ENCODE data around the gene EPX. TPM values are rescaled to one million over a fixed set of nuclear protein-coding genes. Genes with fewer than 3 reads are reported as not detected.

EPX gene
- total and polyA plus RNA-seq, 8 donors, result 0.18 TPM; not detected in 7

DNA sequence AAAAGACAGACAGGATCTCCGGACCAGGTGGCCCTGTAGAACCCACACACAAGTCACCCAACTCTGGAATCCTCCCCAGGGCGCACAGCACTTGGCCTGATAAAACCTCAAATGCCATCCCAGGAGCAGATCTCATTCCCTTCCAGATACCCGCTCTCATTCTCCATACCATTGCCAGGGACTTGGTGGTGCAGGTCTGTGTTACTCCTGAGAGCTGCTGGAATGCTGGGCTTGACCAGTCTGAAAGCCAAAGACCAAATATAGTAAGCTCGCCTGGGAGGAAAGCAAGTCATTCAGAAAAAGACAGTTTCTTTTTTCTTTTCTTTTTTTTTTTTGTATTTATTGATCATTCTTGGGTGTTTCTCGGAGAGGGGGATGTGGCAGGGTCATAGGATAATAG lies 15.8 kb downstream of the EPX start:
- Histone ChIP-seq H3K9me3 (no peaks in the 10 kb centered on the region), H3K27ac (no peak overlapping the region), H3K4me3 (no peak overlapping the region), H3K36me3 (peaks cover 19 to 92% (median 87%) of the 10 kb centered on the region in 4 donors), H3K27me3 (no peaks in the 10 kb centered on the region), H3K4me1 (no peaks in the 10 kb centered on the region)
- intact Hi-C loops (cut with DNase I; ENCODE audit: low total_unique reads), result no loop called here
- 92 to 94% (median 92%) methylated on average over 5 of the region's 5 CpGs for WGBS, 5 donors
- DNase-seq, result no peak
- TF ChIP-seq POLR2AphosphoS5 (IDR thresholded peaks at IDR 0.05) (no peak), EP300 (IDR thresholded peaks at IDR 0.05) (no peak), POLR2A (IDR thresholded peaks at IDR 0.05) (no peak)
- TF ChIP-seq, protein P1, sequence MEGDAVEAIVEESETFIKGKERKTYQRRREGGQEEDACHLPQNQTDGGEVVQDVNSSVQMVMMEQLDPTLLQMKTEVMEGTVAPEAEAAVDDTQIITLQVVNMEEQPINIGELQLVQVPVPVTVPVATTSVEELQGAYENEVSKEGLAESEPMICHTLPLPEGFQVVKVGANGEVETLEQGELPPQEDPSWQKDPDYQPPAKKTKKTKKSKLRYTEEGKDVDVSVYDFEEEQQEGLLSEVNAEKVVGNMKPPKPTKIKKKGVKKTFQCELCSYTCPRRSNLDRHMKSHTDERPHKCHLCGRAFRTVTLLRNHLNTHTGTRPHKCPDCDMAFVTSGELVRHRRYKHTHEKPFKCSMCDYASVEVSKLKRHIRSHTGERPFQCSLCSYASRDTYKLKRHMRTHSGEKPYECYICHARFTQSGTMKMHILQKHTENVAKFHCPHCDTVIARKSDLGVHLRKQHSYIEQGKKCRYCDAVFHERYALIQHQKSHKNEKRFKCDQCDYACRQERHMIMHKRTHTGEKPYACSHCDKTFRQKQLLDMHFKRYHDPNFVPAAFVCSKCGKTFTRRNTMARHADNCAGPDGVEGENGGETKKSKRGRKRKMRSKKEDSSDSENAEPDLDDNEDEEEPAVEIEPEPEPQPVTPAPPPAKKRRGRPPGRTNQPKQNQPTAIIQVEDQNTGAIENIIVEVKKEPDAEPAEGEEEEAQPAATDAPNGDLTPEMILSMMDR (IDR thresholded peaks at IDR 0.05), result no peak

DNA sequence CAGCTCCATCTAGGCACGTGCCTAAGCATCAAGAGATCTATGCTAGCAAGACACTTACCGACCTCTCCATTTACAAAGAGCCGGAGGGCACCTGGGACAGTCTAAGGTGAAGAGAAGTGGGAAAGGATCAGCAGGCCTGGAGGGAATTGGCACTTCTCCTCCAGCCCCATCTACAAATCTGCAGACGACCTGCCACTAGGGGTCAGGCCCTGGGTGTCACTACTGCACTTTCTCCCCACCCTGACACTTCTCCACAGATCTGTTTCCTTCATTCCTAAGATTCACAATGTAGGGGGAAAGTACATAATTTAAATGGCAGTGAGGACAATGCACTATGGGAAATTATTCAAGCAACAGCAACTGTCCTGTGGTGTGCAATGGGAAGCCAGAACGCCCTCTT lies 18.4 kb downstream of the EPX start:
- Histone ChIP-seq H3K36me3 (peaks cover 24 to 100% (median 99%) of the 10 kb centered on the region in 4 donors), H3K27me3 (no peaks in the 10 kb centered on the region), H3K4me3 (no peak overlapping the region), H3K9me3 (no peaks in the 10 kb centered on the region), H3K27ac (no peak overlapping the region), H3K4me1 (no peaks in the 10 kb centered on the region)
- TF ChIP-seq EP300 (IDR thresholded peaks at IDR 0.05) (no peak), POLR2AphosphoS5 (IDR thresholded peaks at IDR 0.05) (no peak), POLR2A (IDR thresholded peaks at IDR 0.05) (no peak)
- TF ChIP-seq, protein P1 (IDR thresholded peaks at IDR 0.05), result no peak
- WGBS, 5 donors, result 80 to 87% (median 83%) methylated on average over 5 of the region's 5 CpGs
- intact Hi-C loops (cut with DNase I; ENCODE audit: low total_unique reads), result no loop called here
- no peak for DNase-seq

DNA sequence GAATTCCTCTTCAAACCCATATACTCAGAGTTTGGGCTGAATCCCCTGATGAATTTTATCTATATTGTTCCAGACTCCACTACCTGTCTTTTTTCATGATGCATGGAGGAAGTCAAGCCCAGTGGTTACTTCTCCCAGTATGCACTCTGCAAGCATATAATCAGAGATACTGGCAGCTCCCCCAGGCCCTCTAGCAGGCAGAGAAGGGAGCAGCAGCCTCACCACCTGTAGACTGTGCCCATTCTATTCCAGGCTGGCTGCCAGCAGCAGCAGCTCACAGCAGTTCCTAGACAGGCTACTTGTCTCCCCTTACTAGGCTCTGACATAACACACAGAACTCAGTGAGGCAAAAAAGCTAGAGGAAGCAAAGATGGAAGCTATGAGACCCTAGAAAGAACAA lies 23.2 kb downstream of the EPX start:
- DNase-seq, result no peak
- Histone ChIP-seq H3K27ac (no peak overlapping the region), H3K36me3 (peaks cover 23 to 62% (median 59%) of the 10 kb centered on the region in 4 donors), H3K4me3 (no peak overlapping the region), H3K4me1 (peaks cover 0 to 16% (median 10%) of the 10 kb centered on the region in 4 donors), H3K27me3 (no peaks in the 10 kb centered on the region), H3K9me3 (no peaks in the 10 kb centered on the region)
- TF ChIP-seq POLR2AphosphoS5 (IDR thresholded peaks at IDR 0.05) (no peak), POLR2A (IDR thresholded peaks at IDR 0.05) (no peak), EP300 (IDR thresholded peaks at IDR 0.05) (no peak)
- TF ChIP-seq, protein P1 (IDR thresholded peaks at IDR 0.05), result no peak
- intact Hi-C loops (cut with DNase I; ENCODE audit: low total_unique reads), result no loop called here

DNA sequence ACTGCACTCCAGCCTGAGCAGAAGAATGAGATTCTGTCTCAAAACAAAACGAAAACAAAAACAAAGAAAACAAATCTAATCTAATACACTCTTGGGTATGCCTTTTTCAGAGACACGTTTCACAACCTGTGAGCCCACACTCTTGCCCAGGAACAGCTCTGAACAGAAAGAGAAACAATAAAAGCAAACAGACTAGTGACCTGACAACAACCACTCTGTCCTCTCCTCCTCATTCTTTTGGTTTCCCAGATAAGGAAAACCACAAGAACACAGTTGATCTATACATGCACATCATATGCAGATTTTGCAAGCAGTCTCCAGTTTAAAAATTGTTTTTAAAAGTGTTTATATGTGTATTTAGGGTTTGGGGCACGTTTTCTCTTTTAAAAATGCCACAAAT lies 25.2 kb downstream of the EPX start:
- WGBS, 5 donors, result 81 to 92% (median 86%) methylated on average over 3 of the region's 3 CpGs
- intact Hi-C loops (cut with DNase I; ENCODE audit: low total_unique reads), result no loop called here
- Histone ChIP-seq H3K4me1 (peaks cover 0 to 16% (median 10%) of the 10 kb centered on the region in 4 donors), H3K36me3 (peaks cover 11 to 41% (median 38%) of the 10 kb centered on the region in 4 donors), H3K9me3 (no peaks in the 10 kb centered on the region), H3K4me3 (no peak overlapping the region), H3K27ac (no peak overlapping the region), H3K27me3 (no peaks in the 10 kb centered on the region)
- no peak for DNase-seq
- TF ChIP-seq POLR2A (IDR thresholded peaks at IDR 0.05), result no peak

DNA sequence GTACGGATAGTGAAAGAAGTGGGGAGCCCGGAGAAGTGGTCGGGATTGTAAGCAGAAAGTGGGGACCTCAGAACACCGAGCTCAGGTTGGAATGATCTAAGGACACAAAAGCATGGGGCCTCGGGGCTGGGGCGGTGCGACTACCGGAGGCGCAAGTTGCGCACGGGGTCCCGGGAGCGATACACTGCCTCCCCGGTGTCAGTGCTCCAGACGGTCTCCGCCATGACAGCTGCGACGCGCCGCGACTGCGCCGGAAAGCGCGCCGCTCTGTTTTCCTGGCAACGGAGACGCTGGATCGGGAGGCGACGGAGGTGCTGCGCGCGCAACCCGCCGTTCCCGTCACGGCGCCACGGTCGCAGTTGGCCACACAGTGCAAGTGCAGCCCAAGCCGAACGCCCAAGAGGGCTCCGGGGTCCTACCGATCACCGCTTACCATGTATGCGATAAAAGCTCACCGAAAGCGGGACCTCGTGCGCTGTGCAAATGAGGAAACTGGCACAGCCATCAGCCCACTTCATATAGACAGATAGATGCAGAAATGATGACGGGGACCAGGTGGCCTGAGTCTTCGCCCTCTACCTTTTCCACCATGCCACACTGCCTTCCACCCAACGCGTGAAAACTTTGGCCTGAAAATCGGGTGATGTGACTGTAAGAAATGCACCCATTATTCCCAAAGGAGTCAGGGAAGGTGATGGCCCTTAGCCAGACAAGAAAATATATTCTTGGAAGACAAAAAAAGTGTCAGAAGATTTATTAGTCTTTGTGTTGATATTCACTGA lies 26.7 kb downstream of the EPX start, which contains the start of gene MKS1:
MKS1 (minus strand) TSS at position 249 of the 782 bp plus-strand sequence; CDS start at position 224, 25 bp downstream.
- DNase-seq, result peak; percentile 97 to 99
- no peaks in the 10 kb centered on the region for H3K27me3 ChIP-seq
- H3K4me3 ChIP-seq, result peak within 1 kb of the TSS; percentile 67 to 75 (median 72)
- peak within 1 kb of the TSS; percentile 75 to 89 (median 80) for H3K27ac ChIP-seq
- H3K4me1 ChIP-seq, result peaks cover 0 to 16% (median 10%) of the 10 kb centered on the region in 4 donors
- H3K36me3 ChIP-seq, result peaks cover 0 to 27% (median 24%) of the 10 kb centered on the region in 4 donors
- intact Hi-C loops (cut with DNase I; ENCODE audit: low total_unique reads), result no loop called here
- no peaks in the 10 kb centered on the region for H3K9me3 ChIP-seq
- TF ChIP-seq, protein P1 (IDR thresholded peaks at IDR 0.05), result peak in 5 of 7 experiments; percentile 76 to 81 (median 77)
- TF ChIP-seq EP300 (IDR thresholded peaks at IDR 0.05) (no peak), POLR2A (IDR thresholded peaks at IDR 0.05) (no peak), POLR2AphosphoS5 (IDR thresholded peaks at IDR 0.05) (peak; percentile 83 to 97 (median 84))
- WGBS, 5 donors, result 2 to 4% (median 3%) methylated on average over 30 to 56 of the region's 56 CpGs
